ENCODE measurements around the gene DERL3.

DERL3 gene

DNA sequence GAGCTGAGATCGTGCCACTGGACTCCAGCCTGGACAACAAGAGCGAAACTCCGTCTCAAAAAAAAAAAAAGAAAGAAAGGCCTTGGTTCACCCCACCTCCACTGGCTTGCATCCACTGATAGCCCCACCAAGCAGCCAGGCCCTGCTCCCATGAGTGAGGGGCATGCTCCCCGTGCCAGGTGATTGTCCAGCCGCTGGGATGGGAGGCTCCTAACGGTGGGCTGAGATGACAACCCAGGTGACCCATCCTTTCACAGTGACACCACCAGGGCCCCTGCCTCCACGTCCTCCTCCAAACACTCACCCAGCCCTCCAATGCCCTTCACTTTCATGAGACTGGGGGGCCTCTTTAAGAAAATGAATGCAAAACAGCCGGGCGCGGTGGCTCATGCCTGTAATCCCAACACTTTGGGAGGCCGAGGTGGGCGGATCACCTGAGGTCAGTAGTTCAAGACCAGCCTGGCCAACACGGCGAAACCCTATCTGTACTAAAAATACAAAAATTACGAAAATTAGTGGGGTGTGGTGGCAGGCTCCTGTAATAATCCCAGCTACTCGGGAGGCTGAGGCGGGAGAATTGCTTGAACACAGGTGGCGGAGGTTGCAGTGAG, 8.6 kb upstream of the DERL3 start:
- DNase-seq: no peak

DNA sequence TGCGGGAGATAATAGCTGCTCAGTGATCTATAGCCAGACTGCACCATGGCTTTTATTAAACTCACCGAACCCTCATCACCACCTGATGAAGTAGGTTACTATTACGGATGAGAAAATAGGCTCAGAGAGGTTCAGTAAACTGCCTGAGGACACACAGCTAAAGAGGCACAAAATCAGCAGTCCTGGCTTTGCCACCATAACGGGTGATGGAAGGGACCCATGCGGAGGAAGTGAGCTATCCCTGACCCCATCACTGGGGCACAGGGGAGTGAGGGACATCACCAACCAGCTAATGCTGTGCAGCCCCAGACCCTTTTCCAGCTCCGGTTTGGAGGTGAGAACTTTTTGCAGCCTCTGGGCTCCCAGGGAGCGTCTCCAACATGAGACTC, 7.3 kb upstream of the DERL3 start:
- DNase-seq: no peak

DNA sequence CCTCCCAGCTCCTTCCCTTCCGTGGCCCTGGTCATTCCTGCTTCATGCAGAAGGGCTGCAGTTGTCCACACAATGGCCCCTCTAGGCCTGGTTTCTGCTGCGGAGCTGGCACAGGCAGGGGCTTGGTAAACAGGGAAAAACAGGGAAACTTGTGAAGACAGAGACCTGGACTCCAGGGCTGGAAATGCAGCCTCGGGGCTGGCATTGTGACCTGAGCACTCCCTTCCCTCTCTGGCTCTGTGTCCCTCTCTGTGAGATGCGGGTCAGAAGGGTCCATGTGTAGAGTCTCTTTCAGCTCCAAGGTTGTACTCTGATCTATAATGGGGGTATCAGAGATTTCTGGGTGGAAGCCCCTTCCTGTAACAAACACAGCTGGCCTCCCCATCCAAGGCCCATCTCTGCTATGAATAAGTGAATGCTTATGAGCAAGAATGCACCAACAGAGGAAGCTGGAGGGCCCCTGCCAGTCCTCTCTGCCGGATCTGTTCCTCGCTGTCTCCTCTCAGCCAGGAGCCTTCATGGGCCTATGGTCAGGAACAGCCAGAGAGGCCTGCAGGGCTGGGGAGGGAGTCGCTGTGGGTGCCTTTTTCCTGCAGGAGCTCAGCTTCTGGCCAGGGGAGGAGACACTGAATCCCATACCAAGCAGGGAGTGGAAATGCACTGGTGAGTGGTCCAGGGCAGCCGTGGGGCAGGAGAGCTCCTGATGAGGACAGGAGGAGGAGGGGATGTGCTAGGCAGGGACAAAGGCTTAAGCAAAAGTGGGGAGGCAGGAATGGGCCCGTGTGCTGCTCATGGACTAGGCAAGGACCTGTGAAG, 6.7 kb upstream of the DERL3 start:
- DNase-seq: no peak

DNA sequence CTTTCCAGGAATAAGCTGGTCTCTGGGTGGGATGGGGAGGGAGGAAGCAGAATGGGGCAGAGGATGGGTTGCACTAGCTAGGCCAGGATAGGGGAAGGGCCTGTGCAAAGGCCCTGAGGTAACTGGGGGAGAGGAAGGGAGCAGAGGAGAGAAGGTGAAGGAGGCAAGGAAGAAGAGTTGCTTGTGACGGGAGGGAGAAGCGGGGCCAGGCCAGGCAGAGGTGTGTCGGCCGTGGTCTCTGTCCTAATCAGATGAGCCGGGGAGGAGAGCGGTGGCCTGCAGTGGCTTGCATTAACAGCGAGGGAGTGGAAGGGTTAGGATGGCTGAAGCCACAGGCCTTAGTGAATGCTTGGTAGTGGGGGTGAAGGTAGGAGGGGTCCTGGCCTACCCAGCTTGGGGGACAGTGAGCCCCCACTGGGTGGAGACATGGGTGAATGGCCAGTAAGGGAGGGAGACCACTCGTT, 6.0 kb upstream of the DERL3 start:
- no peak for DNase-seq

DNA sequence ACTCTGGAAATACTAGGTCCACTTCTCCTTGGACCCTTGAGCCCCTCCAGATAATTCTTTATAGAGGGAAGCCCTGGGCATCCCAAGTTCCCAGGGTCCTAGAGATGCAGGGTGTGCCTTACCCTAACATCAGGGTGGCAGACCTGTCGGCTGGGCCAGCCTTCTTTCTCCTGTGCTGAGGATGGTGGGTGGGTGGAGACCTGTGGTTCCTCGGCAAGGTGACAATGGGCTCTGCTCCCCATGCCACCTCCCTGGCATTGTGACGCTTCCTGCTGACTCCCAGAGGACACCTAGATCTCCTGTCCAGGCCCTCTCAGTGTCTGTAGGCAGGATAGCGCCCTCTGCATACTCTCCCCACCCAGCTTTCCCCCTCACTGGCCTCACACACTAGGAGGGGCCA, 3.8 kb upstream of the DERL3 start:
- DNase-seq: no peak

DNA sequence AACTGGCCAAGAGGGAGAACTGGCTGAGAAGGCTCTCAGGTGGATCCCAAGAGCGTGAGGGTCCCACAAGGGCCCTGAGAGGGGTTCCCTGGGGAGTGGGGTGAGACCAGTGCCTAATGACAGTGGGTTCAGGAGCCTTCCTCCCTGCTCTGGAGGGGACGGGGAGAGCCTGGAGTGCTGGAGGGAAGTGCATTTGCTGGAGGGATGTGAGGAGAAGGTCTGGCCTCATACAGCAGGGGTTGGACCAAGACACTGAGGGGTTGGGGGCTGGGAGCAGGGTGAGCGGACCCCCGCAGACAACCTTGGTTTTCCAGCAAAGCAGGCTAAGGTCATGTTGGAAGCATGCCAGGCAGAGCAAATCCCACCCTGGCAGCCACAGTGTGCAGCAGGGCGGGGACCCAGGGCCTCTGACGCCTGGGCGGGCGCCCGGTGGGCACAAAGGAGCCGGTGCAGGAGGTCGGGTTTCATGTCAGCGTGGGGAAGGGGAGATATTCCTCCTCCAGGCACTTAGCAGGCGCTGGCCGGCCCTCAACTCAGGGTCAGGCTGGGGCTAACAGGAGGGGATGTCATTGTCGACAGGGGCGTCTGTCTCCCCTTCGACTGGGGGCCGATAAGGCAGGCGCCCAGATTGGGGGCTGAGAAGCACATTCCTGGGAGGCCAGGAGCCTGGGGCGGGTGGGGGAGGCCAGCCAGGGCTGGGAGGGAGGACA, 3.1 kb upstream of the DERL3 start:
- no peak for DNase-seq

DNA sequence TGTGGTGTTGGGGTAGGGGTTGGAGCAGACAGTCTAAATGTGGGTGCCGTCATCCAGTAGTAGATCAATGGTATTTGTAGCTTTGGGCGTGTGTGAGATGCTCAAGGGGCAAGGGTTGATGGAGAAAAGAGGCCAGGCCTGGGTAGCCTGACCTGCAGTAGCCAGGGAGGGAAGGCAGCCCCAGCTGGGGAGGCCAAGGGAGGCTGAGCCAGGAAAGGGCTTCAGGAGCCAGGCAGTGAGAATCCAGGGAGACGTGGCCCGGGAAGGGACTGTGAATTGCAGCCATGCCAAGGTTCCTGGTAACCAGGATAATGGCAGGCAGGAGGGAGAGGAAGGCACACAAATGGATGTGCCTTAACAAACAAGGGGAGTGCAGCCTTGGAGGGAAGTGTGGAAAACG, 2.5 kb upstream of the DERL3 start:
- no peak for DNase-seq

DNA sequence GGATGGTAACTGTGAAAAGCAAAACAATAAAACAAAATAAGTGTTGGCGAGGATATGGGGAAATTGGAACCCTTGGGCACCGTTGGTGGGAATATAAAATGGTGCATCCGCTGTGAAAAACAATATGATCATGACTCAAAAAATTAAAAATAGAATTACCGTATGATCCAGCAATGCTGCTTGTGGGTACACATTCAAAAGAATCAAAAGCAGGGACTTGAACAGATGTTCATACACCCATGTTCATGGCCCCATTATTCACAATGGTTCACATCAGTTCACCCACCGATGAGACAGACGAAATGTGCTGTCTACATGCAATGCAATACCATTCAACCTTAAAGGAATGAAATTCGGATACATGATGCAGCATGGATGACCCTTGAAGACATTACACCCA, 1.2 kb upstream of the DERL3 start:
- DNase-seq: no peak

DNA sequence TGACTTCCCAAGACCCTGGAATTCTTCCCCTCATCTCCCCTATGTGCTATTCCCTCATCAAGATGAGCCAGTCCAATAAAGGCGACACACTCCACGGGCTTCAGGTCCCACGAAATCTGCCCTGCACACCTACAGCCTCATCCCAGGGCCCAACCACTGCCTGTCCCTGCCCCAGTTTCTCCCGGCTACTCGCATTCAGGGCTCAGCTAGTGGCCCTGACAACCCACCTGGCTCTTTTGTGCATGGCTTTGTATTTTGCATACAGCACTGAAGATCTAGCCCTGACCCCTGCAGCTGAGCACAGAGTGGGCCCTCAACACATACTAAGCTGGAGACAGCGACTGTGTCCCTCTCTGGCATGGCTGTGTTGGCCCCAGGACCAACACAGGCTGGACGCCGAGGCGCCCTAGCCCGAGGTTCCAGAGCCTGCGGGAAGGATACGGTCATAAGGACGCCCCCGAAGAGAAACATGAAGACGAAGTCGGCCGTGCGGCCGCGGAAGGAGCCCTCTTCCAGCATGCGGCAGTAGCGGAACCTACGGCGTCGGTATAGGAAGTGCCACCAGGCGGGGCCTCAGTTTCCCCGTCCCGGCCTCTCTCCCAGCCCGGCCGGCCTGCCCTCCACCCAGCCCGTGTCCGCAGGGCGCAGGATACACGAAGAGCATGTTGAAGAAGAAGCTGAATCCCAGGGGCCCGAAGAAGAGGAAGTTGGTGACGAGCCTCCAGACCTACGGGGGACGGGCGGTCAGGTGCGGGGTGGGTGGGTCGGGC, 710 bp downstream of the DERL3 start:
- no peak for DNase-seq

DNA sequence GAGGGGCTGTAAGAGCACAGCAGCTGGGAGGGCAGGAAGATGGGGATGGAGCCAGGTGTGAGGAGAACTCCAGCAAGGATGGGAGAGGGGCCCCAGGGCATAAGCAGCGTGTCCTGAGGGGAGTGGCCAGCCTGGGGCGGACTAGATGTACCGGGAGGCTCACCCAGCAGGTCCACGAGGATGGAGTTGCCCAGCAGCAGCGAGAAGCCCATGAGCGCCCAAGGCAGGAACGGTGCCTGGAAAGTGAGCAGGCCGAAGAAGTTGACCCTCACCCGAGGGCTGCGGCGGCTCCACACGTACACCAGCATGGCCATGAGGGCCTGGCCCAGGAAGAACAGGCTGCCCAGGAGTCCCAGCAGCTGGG, 1.3 kb downstream of the DERL3 start:
- no peak for DNase-seq

DNA sequence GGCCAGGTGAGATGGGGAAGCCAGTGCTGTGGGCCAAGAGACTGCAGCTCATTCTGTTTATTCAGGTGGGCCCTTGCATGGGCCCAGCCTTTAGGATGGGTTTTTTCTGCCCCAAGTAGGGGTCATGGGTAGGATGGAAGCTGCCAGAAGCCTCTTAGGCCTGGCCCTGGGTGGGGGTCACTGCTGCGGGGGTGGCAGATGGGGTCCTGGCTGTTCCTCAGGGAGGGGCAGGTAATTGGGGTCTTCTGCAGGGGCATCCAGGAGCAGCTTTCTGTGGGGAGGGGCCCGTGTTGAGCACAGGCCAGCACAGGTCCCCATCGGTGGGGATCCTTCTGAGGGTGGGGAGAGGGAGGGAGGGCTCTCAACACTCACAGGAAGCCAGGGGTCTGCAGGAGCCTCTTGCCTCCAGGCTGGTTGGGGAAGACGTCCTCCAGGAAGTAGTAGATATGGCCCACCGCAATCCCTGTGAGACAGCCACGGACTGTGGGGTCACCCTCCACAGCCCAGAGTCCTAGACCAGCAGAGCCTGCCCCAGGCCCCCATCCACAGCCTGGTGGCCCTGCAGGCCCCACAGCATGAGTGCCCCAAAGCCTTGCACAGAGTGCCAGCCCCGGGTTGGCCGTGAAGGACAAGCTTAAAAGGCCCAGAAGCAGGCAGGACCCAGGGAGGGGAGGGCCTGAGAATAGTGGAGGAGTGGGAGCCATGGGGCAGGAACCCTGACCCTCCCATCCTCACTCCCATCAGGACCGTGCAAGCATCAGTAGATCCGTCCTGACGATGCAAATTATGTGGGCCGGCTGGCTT, 1.9 kb downstream of the DERL3 start:
- no peak for DNase-seq

DNA sequence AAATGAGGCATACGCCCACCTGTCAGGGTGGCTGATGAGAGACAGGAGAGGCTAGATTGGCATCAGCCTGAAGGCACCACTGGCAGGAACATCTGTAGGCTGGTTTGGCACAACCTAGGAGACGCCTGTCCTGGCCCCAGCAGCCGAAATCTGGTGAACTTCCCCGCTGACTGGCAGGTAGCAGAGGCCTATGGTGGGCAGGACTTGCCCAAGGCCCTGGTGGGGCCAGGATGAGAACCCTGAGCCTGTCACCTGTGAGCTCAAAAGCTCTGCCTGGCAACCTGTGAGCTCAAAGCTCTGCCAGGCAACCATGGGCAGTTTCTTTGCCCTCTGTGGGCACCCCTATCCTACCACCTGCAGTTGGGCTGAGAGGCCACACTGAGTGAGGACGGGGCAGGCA, 2.5 kb downstream of the DERL3 start:
- DNase-seq: no peak

DNA sequence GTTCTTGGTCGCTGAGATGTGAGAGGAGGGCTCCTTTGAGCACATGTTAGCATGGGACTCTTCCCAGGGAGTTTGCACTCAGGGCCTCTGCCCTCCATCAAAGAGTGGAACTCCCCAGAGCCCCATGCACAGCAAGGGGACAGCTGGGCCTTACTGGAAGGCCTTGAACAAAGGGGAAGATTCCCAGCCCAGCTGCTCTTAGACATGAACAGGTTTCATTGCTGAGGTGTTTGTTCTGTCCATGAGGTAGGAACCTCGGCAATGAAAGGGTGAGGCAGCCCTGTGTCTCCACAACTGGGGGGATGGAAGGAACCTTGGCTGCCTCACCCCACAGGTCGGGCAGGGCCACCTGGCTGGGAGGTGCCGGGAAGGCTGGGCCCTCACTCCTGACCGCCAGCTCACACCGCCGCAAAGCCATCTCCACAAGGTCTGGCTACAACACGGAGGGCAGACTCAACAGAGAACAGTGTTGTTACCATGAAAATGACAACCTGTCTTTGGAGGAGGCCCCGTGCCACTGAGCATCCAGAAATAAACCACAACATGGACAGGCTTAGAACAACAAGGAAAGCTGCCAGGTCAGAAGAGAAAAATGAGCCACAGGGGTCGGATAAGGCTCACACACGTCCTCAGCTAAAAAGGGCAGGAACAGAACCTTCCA, 3.2 kb downstream of the DERL3 start:
- no peak for DNase-seq

DNA sequence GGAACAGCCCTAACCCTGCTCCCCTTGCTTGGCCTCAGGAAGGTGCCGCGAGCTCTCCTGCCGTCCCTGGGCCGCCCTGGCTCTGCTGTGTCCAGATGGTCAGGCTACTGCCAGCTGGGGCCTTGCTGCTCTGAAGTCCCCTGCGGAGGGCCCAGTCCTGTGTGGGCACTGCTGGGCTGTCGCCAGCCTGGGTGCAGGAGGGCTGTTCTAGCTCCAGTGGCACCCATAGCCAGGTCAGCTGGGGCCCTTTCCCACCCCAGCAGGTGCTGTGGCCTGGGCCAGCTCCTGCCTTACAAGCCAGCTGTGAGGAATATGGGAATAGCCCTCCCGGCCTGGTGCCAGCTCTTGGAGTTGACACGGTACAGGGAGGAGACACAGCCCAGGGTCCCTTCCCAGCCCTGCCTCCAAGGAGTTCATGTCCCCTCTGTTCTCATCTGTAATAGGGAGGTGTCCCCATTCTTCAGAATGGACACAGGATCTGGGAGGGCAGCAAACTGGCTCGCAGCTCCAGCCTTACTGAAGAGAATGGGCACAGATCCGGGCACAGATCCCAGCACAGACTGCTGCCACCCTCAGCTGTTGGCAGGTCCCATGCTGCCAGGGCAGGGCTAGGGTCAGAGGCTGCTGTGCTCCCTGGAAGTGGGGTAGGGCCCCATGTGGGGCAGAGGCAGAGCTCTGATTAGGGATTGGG, 3.9 kb downstream of the DERL3 start:
- no peak for DNase-seq

DNA sequence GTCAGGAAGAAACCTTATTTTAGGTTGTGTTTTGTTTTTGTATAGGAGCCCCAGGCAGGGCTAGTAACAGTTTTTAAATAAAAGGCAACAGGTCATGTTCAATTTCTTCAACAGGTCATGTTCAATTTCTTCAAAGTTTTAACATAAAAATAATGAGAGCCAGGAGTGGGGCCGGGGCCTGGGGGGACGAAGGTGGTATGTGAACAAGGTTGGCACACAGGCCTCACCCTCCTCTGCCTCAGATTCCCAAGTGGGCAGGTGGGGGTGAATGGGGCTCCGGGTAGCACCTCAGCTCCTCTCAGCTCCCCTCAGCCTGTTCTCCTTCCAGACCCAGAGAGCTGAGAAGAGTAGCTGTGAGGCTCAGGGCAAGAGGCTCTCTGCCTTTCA, 4.4 kb downstream of the DERL3 start:
- DNase-seq: no peak

DNA sequence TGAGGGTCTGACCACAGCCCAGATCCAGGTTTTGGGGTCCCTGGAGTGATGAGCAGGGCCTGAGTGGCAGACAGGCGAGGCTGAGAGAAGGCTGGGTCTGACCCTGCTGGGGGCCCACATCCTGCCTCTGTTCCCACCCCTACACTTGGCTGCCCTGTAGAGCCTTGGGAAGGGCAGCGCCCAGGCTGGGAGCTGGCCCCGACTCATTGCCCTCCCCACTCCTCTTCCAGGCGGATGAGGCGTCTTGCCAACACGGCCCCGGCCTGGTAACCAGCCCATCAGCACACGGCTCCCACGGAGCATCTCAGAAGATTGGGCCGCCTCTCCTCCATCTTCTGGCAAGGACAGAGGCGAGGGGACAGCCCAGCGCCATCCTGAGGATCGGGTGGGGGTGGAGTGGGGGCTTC, 4.9 kb downstream of the DERL3 start:
- no peak for DNase-seq

DNA sequence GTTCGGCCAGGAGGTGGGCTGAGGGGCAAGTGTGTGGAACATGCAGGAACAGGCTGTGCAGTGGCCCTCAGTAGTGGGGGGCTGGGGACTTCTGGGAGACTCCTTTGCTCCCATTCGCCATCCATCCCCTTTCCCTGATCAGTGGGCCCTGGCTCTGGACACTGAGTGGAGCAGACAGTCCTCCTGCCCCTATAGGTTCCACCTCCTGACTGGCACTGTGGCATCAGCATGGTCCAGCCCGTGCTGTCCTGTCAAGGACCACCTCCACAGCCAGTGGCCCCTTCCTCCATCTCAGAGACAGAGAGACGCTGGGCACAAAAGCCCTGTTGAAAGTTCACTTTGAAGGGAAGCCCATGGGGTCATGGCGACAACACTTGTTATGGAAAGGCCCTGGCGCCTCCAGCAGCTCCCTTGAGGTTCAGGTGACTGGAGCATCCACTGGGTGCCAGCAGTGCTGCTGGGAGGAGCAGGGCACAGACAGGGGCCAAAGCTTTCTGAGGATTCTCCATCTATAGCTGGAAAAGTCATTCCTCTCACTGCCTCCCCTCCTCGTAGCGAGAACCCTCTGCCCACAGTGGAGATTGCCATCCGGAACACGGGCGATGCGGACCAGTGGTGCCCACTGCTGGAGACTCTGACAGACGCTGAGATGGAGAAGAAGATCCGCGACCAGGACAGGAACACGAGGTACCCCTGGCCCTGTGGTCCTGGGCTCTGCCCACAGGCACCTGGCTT, 5.6 kb downstream of the DERL3 start:
- DNase-seq: no peak

DNA sequence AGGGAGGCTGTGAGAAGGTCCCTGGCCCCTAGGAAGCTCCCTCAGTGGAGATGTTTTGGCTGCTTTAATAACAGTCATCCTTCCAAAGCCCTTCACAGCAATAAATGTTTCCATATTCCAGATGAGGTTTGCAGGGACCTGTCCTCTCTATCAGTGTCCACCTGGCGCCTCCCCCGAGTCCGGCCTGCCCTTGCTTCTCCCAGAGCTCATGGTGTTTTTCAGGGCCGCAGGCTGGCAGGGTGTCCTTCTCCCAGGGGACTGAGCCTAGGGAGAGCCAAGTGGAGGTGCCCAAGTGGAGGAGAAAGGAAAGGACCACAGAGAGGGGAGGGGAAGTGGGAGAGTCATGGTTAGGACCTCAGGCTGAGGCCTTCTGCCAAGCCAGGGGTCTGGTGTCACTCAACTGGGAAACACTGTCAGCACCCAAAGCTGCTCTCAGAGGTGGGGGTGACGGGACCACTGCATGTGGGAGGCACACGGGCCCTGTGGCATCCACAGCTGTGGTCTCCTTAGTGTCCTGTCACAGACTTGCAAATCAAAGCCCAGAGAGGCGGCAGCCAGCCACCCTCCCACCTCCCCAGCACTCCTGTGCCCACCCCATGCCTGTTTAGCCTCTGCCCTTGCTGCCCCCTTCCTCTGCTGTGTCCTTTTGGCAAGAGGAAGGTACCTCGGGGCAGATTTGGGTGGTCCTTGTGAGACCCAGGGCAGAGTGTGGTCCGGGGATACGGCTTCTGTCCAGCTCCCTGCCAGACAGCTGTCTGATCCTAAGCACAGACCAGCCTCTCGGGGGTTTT, 6.4 kb downstream of the DERL3 start:
- DNase-seq: no peak

DNA sequence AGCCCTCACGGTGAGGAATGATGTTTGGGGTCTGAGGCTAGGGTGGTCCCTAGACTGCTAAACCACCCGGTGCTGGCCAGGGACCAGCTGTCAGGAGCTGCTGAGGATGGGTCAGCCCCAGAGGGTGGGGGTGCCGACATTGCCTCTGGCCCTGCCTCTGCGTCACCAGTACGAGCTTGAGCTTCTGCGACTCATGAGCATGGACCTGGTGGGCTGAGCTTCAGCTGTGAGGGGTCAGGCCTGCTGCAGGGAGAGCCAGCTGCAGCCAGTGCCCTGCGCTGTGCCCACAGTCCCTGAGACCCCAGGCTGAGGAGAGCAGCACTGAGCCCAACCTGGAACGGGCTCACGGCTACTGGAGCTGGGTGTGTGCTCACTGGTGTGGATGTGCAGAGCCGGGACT, 7.0 kb downstream of the DERL3 start:
- DNase-seq: no peak

DNA sequence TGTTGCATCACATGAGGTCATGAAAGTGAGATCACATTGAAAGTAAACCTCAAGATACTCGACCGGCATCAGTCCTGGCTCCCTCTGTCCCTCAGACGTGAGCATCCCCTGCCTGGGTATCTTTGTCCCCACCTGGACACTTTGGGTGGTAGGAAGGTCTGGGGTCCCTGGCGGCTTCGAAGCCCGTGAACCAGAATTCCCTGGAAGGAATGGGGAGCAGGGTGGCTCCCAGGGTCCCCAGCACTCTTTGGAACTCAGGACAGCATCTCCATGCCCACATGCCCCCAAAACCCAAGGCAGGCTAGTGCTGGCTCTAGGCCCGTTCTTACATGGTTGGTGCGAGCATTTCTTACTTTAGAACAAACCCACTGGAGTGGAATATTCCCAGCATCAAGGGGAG, 7.5 kb downstream of the DERL3 start:
- no peak for DNase-seq

Measured in activated CD8-positive, alpha-beta memory T cell treated with anti-CD3 and anti-CD28 coated beads, Interleukin-2, amount 50 U/mL, for 4 hours (primary cell).